Measurements from ENCODE around the gene VWF.
"Not testable (repeated sequence)": the region's sequence is repeated elsewhere in the genome, so short reads cannot be mapped to it uniquely, and the experiment has no call there.

VWF gene

GRCh38 chr12:6124411-6125309 is at the start of gene VWF:
Gene VWF, minus strand, starts transcription at chr12:6124670. Its CDS starts 1,474 bp downstream, at chr12:6123196.
- DNase-seq (ENCODE audit: low read depth) = no peak

GRCh38 chr12:6172862-6173261 is 48.4 kb upstream of the VWF start:
- DNase-seq (ENCODE audit: low read depth) = no peak

GRCh38 chr12:6172086-6172485 is 47.6 kb upstream of the VWF start:
- no peak for DNase-seq (ENCODE audit: low read depth)

GRCh38 chr12:6171409-6172015 is 47.0 kb upstream of the VWF start:
- no peak for DNase-seq (ENCODE audit: low read depth)

- peak; percentile 95 for DNase-seq (ENCODE audit: low read depth)
Observed at GRCh38 chr12:6167327-6168280, 43.1 kb upstream of the VWF start.

- no peak for DNase-seq (ENCODE audit: low read depth)
Observed at GRCh38 chr12:6166808-6167207, 42.3 kb upstream of the VWF start.

- no peak for DNase-seq (ENCODE audit: low read depth)
Observed at GRCh38 chr12:6165395-6165794, 40.9 kb upstream of the VWF start.

- no peak for DNase-seq (ENCODE audit: low read depth)
Observed at GRCh38 chr12:6163416-6164060, 39.1 kb upstream of the VWF start.

GRCh38 chr12:6161124-6161882 is 36.8 kb upstream of the VWF start:
- no peak for DNase-seq (ENCODE audit: low read depth)

GRCh38 chr12:6160049-6160649 is 35.7 kb upstream of the VWF start:
- not testable (repeated sequence) for DNase-seq (ENCODE audit: low read depth)

- not testable (repeated sequence) for DNase-seq (ENCODE audit: low read depth)
Observed at GRCh38 chr12:6159166-6160011, 34.9 kb upstream of the VWF start.

GRCh38 chr12:6158749-6159148 is 34.3 kb upstream of the VWF start:
- DNase-seq (ENCODE audit: low read depth) = no peak

- no peak for DNase-seq (ENCODE audit: low read depth)
Observed at GRCh38 chr12:6158255-6158654, 33.8 kb upstream of the VWF start.

GRCh38 chr12:6157482-6157881 is 33.0 kb upstream of the VWF start:
- no peak for DNase-seq (ENCODE audit: low read depth)

GRCh38 chr12:6154730-6155459 is 30.4 kb upstream of the VWF start:
- no peak for DNase-seq (ENCODE audit: low read depth)

- not testable (repeated sequence) for DNase-seq (ENCODE audit: low read depth)
Observed at GRCh38 chr12:6148722-6149121, 24.3 kb upstream of the VWF start.

- no peak for DNase-seq (ENCODE audit: low read depth)
Observed at GRCh38 chr12:6148061-6148460, 23.6 kb upstream of the VWF start.

GRCh38 chr12:6146951-6147350 is 22.5 kb upstream of the VWF start:
- DNase-seq (ENCODE audit: low read depth) = no peak

GRCh38 chr12:6146509-6146908 is 22.0 kb upstream of the VWF start:
- no peak for DNase-seq (ENCODE audit: low read depth)
